ENCODE data around the gene SPNS3. TPM values are rescaled to one million over a fixed set of nuclear protein-coding genes. Genes with fewer than 3 reads are reported as not detected.

SPNS3 gene
- total RNA-seq, 1 donor from 2014 or later = 0.18 TPM

- TF ChIP-seq CTCF (IDR thresholded peaks at IDR 0.05; ENCODE audit: unreplicated experiment) = no peak
- H3K4me1 Mint-ChIP-seq (ENCODE audit: unreplicated experiment) = peaks cover 11% of the 10 kb centered on the region
- H3K36me3 Mint-ChIP-seq (ENCODE audit: low read depth, unreplicated experiment) = no peaks in the 10 kb centered on the region
- H3K27me3 Mint-ChIP-seq (ENCODE audit: unreplicated experiment) = peaks cover 8% of the 10 kb centered on the region
- H3K4me3 Mint-ChIP-seq (ENCODE audit: unreplicated experiment) = no peak overlapping the region
- H3K27ac Mint-ChIP-seq (ENCODE audit: unreplicated experiment) = no peak overlapping the region
- no peaks in the 10 kb centered on the region for H3K9me3 Mint-ChIP-seq (ENCODE audit: unreplicated experiment)
- no peak for DNase-seq (ENCODE audit: low spot score)
These were observed 42.9 kb downstream of the SPNS3 start for GRCh38 chr17:4476511-4477070.

- H3K36me3 Mint-ChIP-seq (ENCODE audit: low read depth, unreplicated experiment) = no peaks in the 10 kb centered on the region
- no peak overlapping the region for H3K4me3 Mint-ChIP-seq (ENCODE audit: unreplicated experiment)
- no peak for TF ChIP-seq CTCF (IDR thresholded peaks at IDR 0.05; ENCODE audit: unreplicated experiment)
- DNase-seq (ENCODE audit: low spot score) = no peak
- H3K4me1 Mint-ChIP-seq (ENCODE audit: unreplicated experiment) = peaks cover 15% of the 10 kb centered on the region
- no peak overlapping the region for H3K27ac Mint-ChIP-seq (ENCODE audit: unreplicated experiment)
- H3K9me3 Mint-ChIP-seq (ENCODE audit: unreplicated experiment) = no peaks in the 10 kb centered on the region
- H3K27me3 Mint-ChIP-seq (ENCODE audit: unreplicated experiment) = peaks cover 8% of the 10 kb centered on the region
These were observed 43.6 kb downstream of the SPNS3 start for GRCh38 chr17:4477255-4477791.

GRCh38 chr17:4478318-4478830 is 44.6 kb downstream of the SPNS3 start:
- no peak for DNase-seq (ENCODE audit: low spot score)
- no peak for TF ChIP-seq CTCF (IDR thresholded peaks at IDR 0.05; ENCODE audit: unreplicated experiment)
- Mint-ChIP-seq H3K27me3 (ENCODE audit: unreplicated experiment) (peaks cover 8% of the 10 kb centered on the region), H3K27ac (ENCODE audit: unreplicated experiment) (no peak overlapping the region), H3K4me3 (ENCODE audit: unreplicated experiment) (no peak overlapping the region), H3K36me3 (ENCODE audit: low read depth, unreplicated experiment) (no peaks in the 10 kb centered on the region), H3K4me1 (ENCODE audit: unreplicated experiment) (peaks cover 20% of the 10 kb centered on the region), H3K9me3 (ENCODE audit: unreplicated experiment) (no peaks in the 10 kb centered on the region)

GRCh38 chr17:4479340-4479981 is 45.7 kb downstream of the SPNS3 start:
- no peak for TF ChIP-seq CTCF (IDR thresholded peaks at IDR 0.05; ENCODE audit: unreplicated experiment)
- Mint-ChIP-seq H3K27ac (ENCODE audit: unreplicated experiment) (no peak overlapping the region), H3K4me3 (ENCODE audit: unreplicated experiment) (no peak overlapping the region), H3K27me3 (ENCODE audit: unreplicated experiment) (peaks cover 8% of the 10 kb centered on the region), H3K9me3 (ENCODE audit: unreplicated experiment) (no peaks in the 10 kb centered on the region), H3K4me1 (ENCODE audit: unreplicated experiment) (peaks cover 25% of the 10 kb centered on the region), H3K36me3 (ENCODE audit: low read depth, unreplicated experiment) (no peaks in the 10 kb centered on the region)
- no peak for DNase-seq (ENCODE audit: low spot score)
